Fibroblast of the aortic adventitia (primary cell): ENCODE measurements around the gene POU6F2. TPM values are rescaled to one million over a fixed set of nuclear protein-coding genes. Genes with fewer than 3 reads are reported as not detected.

Source experiments
- DNase-seq: peaks from one replicate; pipeline ENCODE4 v3.0.0-alpha.2; 2010; ENCODE audit warnings: low read depth
- H3K4me3 ChIP-seq: 2 replicates; pipeline ENCODE4 v1.5.1; 2011; ENCODE audit warnings: low read depth, mild to moderate bottlenecking, control low read depth, low read length, moderate library complexity
- CTCF ChIP-seq: IDR thresholded peaks from 2 replicates; pipeline ENCODE4 v1.5.1; 2011; ENCODE audit warnings: mild to moderate bottlenecking, low read length, control low read depth, inconsistent platforms; ENCODE audit not compliant: insufficient read depth
- total RNA-seq: library from RNA; depleted of rRNA; stranded (reverse); fragments of >200 nt; gene quantifications from 2 replicates; pipeline ENCODE4 v1.2.3, GENCODE V29; 2012; ENCODE audit warnings: low replicate concordance

POU6F2 gene
- total RNA-seq, 1 donor, result not detected

GRCh38 chr7:39386718-39387117 lies 409.0 kb downstream of the POU6F2 start:
- DNase-seq, result no peak
- no peak for TF ChIP-seq CTCF
- H3K4me3 ChIP-seq, result no peak overlapping the region

GRCh38 chr7:39392151-39392550 lies 414.4 kb downstream of the POU6F2 start:
- H3K4me3 ChIP-seq, result no peak overlapping the region
- no peak for TF ChIP-seq CTCF
- no peak for DNase-seq

- TF ChIP-seq CTCF, result no peak
- no peak overlapping the region for H3K4me3 ChIP-seq
- no peak for DNase-seq
Observed at GRCh38 chr7:39394105-39394680, 416.5 kb downstream of the POU6F2 start.

GRCh38 chr7:39399458-39399857 lies 421.7 kb downstream of the POU6F2 start:
- no peak overlapping the region for H3K4me3 ChIP-seq
- no peak for TF ChIP-seq CTCF
- no peak for DNase-seq

- TF ChIP-seq CTCF, result no peak
- no peak for DNase-seq
- H3K4me3 ChIP-seq, result no peak overlapping the region
Observed at GRCh38 chr7:39399986-39400385, 422.3 kb downstream of the POU6F2 start.

GRCh38 chr7:39400836-39401235 lies 423.1 kb downstream of the POU6F2 start:
- DNase-seq, result no peak
- no peak overlapping the region for H3K4me3 ChIP-seq
- no peak for TF ChIP-seq CTCF

- DNase-seq, result no peak
- no peak for TF ChIP-seq CTCF
- H3K4me3 ChIP-seq, result no peak overlapping the region
Observed at GRCh38 chr7:39402034-39402433, 424.3 kb downstream of the POU6F2 start.
